DMS114 treated with DMSO at 0.1 percent for 48 hours (cell line): Measurements from ENCODE around the gene KAT2B.

Source experiments
- DNase-seq: peaks from one replicate; lab custom pipeline; 2025; ENCODE audit not compliant: unreplicated experiment; lab: John Stamatoyannopoulos, UW

The KAT2B gene

DNA sequence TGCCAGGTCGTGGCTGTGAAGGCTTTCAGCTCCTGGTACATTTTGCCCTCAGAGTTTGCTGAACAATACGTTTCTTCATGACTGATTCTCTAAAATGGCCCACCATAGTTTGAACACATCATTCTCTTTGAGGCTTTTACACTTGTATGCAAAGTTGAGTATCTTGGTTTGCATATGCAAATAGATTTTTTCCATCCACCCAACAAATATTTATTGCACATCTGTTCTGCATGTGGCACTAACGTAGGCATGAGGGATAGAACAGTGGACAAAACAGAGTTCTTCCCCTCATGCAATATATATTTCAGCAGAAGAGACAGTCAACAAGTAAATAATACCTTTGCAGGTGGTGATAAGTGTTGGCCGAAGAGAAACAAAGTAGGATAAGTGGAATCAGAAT, 55.2 kb downstream of the KAT2B start:
- no peak for DNase-seq

- DNase-seq, result no peak
Observed at GRCh38 chr3:20096135-20096685, 56.0 kb downstream of the KAT2B start.

DNA sequence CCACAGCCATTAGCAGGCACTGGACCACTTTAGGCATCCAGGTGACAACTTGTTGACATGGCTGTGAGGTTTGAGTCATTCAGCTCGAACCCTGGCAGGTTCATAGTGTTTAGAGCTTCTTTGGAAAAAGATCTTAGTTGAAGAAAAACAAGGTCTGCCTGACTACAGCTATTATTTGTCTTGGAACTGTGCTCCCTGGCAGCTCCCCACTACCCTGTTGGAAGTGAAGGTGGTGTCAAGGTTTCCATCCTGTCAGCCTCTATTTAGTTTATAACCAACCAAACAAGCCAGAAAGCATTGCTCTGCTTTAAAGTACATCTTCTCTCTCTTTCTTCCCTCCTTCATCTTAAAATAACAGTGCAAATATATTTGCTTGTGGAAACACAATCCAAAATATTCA, 56.8 kb downstream of the KAT2B start:
- DNase-seq, result no peak

- no peak for DNase-seq
Observed at GRCh38 chr3:20099060-20099459, 58.8 kb downstream of the KAT2B start.

- DNase-seq, result no peak
Observed at GRCh38 chr3:20100151-20100550, 59.9 kb downstream of the KAT2B start.

- no peak for DNase-seq
Observed at GRCh38 chr3:20101041-20101440, 60.8 kb downstream of the KAT2B start.

DNA sequence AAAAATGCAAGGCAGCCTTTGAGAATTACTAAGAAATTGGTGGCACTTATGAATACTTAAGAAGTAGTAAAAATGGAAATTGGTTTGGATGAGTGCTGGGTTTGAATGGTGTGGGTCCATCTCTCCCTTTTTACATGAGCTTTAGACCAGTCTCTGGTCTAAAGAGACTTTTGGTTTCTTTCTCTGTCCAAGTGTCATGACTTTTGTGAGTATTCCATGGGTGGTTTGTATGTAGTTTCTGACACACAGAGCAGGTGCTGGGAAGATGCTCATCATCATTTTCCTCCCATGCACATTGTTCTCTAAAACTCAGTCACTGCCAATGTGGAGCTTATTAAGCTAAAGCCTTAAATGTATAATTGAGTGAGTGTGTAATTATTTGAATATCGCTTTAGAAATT, 63.5 kb downstream of the KAT2B start:
- DNase-seq, result no peak

GRCh38 chr3:20104167-20104661, 64.0 kb downstream of the KAT2B start:
- no peak for DNase-seq

- DNase-seq, result no peak
Observed at GRCh38 chr3:20105513-20106280, 65.5 kb downstream of the KAT2B start.

- no peak for DNase-seq
Observed at GRCh38 chr3:20107722-20108121, 67.5 kb downstream of the KAT2B start.

DNA sequence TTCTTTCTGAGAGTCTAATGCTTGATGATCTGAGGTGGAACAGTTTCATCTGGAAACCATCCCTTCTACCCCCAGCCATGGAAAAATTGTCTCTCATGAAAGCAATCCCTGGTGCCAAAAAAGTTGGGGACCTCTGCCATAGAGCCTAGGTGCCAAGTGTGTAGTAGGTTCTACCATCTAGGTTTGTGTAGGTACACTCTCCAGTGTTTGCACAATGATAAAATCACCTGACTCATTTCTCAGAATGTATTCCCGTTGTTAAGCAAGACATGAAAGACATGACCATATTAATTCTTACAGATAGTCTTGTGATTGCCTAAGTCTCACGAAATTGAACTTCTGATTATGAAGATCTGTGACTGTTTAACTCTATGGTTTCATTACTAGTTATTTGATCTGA, 68.6 kb downstream of the KAT2B start:
- DNase-seq, result no peak

- DNase-seq, result no peak
Observed at GRCh38 chr3:20110826-20111225, 70.6 kb downstream of the KAT2B start.

DNA sequence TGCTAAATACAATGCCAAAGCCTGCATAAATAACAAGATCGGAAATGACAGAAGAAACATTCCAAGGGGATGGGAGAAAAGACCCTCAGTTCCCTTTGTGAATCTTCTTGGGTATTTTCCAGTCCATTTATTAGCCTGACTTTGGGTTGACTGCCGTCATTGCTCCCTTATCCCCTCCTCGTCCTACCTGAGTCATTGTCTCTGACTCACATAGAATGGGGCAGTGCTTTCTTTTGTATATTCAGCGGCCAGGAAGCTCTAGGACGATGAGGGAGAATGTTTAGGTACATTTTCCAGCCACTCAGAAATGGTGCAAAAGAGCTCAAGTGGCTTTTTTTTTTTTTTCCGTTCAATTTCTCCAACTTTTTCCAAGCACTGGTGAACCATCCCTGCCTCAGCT, 71.6 kb downstream of the KAT2B start:
- DNase-seq, result no peak

- no peak for DNase-seq
Observed at GRCh38 chr3:20121088-20121487, 80.8 kb downstream of the KAT2B start.

DNA sequence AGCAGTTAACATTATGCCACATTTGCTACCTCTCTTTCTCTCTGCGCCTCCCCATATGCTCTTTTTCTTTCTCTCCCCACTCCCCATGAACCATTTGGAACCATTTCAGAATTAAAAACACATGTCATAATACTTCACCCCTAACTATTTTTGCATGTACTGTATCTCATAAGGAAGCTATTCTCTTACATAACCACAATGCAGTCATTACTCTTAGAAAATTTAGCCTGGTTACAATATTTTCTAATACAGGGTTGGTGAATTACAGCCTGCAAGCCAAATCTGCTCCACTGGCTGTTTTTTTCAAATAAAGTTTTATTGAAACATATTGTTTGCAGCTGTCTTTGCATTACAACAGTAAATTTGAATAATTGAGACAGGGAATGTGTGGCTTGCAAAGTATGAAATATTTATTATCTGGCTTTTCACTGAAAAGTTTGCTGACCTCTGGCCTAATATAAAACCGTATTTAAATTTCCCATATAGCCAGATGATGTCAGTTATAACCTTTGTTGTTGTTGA, 82.9 kb downstream of the KAT2B start:
- DNase-seq, result no peak

DNA sequence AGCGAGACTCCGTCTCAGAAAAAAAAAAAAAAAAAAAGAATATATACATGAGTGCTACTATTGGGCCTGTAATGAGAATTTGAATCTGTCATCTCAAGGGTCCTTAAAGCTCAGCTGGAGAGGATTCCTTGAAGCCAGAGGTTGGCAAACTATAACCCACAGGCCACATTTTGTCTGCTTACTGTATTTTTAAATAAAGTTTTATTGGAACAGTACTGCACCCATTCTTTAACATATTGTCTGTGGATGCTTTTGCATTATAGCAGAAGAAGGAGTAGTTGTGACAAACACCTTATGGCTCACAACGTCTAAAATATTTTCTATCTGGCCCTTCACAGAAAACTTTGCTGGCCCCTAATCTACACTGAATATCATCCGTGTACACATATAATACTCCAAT, 85.0 kb downstream of the KAT2B start:
- no peak for DNase-seq

DNA sequence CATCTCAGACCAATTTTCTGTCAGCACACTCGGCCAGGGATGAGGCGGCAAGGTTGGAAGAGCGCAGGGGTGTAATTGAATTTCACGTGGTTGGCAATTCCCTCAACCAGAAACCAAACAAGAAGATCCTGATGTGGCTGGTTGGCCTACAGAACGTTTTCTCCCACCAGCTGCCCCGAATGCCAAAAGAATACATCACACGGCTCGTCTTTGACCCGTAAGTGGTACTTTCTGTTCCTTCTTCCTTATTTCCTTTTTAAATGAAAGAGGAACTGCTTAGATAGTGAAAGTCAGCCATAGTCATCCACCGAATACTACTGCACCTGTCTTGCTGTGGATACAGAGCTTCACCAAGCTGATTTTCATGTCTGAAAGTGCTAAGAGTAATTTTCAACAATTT, 85.7 kb downstream of the KAT2B start:
- no peak for DNase-seq

- no peak for DNase-seq
Observed at GRCh38 chr3:20128358-20128757, 88.1 kb downstream of the KAT2B start.

GRCh38 chr3:20130106-20130505, 89.9 kb downstream of the KAT2B start:
- DNase-seq, result no peak

- DNase-seq, result no peak
Observed at GRCh38 chr3:20136231-20136630, 96.0 kb downstream of the KAT2B start.

DNA sequence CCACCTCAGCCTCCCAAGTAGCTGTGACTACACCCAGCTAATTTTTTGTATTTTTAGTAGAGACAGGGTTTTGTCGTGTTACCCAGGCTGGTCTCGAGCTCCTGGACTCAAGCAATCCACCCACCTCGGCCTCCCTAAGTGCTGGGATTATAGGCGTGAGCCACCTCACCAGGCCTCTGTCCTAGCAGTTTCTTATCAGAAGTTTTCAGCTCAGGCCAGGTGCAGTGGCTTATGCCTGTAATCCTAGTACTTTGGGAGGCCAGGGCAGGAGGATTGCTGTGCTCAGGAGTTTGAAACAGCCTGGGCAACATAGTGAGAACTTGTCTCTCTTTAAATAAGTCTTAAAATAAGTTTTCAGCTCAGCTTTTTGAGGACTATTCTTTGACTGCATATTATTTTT, 97.4 kb downstream of the KAT2B start:
- DNase-seq, result no peak

GRCh38 chr3:20140881-20141280, 100.6 kb downstream of the KAT2B start:
- DNase-seq, result no peak

DNA sequence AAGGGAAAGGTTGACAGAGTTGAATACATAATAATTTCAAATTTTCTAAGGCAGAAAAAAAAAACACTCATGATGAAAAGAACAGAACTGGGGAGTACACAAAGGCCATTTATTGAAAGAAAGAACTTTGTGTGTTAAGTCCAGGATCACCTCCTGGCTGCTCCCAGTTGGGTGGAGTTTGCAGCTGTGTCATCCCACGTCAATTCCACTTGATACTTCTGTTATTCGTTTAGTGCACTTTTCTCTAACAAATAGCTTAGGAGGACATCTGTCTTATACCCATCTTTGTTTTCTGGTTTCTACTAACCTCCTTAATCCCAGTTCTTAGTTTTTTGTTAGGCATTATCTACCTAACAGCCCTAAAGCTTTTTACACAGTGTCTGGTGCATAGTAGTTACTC, 101.1 kb downstream of the KAT2B start:
- no peak for DNase-seq
